ACC112 (cell line): ENCODE measurements around the gene MAVS.

Experiments
- H2AFZ ChIP-seq: fragments of 200-600 bp; sonication (generic); one replicate; pipeline ENCODE4 v1.6.0; 2017; ENCODE audit warnings: antibody characterized with exemption, low read length; ENCODE audit not compliant: unreplicated experiment
- H3K27ac ChIP-seq: fragments of 200-600 bp; sonication (generic); 2 replicates; pipeline ENCODE4 v1.5.1; 2014; ENCODE audit warnings: low read depth, mild to moderate bottlenecking, antibody characterized with exemption, low read length, moderate library complexity
- H3K27me3 ChIP-seq: fragments of 200-600 bp; sonication (generic); 2 replicates; pipeline ENCODE4 v1.6.1; 2014; ENCODE audit warnings: mild to moderate bottlenecking, antibody characterized with exemption, low read length, moderate library complexity, mixed read lengths; ENCODE audit not compliant: insufficient read depth
- H3K36me3 ChIP-seq: fragments of 200-600 bp; sonication (generic); 2 replicates; pipeline ENCODE4 v1.6.1; 2016; ENCODE audit warnings: mild to moderate bottlenecking, antibody characterized with exemption, low read length, moderate library complexity, mixed read lengths; ENCODE audit not compliant: insufficient read depth
- H3K4me1 ChIP-seq: fragments of 200-600 bp; sonication (generic); one replicate; pipeline ENCODE4 v1.6.1; 2016; ENCODE audit warnings: low read length, mixed read lengths; ENCODE audit not compliant: insufficient read depth, unreplicated experiment, control insufficient read depth
- H3K4me3 ChIP-seq: fragments of 200-600 bp; sonication (generic); 2 replicates; pipeline ENCODE4 v1.5.1; 2014; ENCODE audit warnings: mild to moderate bottlenecking, low read depth, low read length
- H3K79me2 ChIP-seq: fragments of 200-600 bp; sonication (generic); one replicate; pipeline ENCODE4 v1.6.0; 2016; ENCODE audit warnings: low read length; ENCODE audit not compliant: control insufficient read depth, unreplicated experiment, insufficient read depth

Gene MAVS

DNA sequence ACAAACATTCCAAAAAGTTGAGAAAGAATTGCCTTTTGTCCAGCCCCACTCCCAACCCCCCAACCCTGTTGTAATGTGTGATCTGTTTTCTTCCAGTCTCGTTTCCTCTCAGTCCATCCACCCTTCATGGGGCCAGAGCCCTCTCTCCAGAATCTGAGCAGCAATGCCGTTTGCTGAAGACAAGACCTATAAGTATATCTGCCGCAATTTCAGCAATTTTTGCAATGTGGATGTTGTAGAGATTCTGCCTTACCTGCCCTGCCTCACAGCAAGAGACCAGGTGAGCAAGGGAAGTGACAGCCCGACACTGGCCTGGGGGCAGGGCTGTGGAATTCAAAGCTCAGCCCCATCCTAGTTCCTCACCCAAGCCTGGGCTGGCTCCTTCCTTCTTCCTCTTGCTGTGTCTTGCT lies 7.8 kb downstream of the MAVS start:
- Histone ChIP-seq H3K36me3 (0 out of 2 replicates have a peak, but pooled peaks cover 3% of the 10 kb centered on the region), H3K4me3 (no peak overlapping the region), H3K4me1 (no peaks in the 10 kb centered on the region), H3K27ac (no peak overlapping the region), H2AFZ (no peak overlapping the region), H3K79me2 (peaks cover 10% of the 10 kb centered on the region), H3K27me3 (no peaks in the 10 kb centered on the region)

- Histone ChIP-seq H3K79me2 (peaks cover 3% of the 10 kb centered on the region), H3K4me3 (no peak overlapping the region), H2AFZ (no peak overlapping the region), H3K27ac (no peak overlapping the region), H3K36me3 (peaks cover 10% of the 10 kb centered on the region; the same call in 1 of the 2 replicates), H3K27me3 (no peaks in the 10 kb centered on the region), H3K4me1 (no peaks in the 10 kb centered on the region)
These were observed 10.8 kb downstream of the MAVS start for GRCh38 chr20:3857405-3857804.

DNA sequence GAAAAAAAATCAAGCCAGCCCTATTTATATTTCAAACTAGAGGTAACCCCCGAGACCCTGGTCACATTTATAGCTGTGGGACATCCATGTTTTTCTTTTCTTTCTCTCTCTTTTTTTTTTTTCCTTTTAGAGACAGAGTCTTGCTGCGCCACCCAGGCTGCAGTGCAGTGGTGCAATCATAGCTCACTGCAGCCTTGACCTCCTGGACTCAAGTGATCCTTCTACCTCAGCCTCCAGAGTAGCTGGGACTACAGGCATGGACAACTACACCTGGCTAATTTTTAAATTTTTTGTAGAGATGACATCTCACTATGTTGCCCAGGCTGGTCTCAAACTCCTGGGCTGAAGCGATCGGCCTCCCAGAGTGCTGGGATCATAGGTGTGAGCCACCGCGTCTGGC lies 12.1 kb downstream of the MAVS start:
- H3K27me3 ChIP-seq: no peaks in the 10 kb centered on the region
- no peak overlapping the region for H3K4me3 ChIP-seq
- H3K79me2 ChIP-seq: peaks cover 3% of the 10 kb centered on the region
- H3K36me3 ChIP-seq: peaks cover 20% of the 10 kb centered on the region; the same call in 1 of the 2 replicates
- no peak overlapping the region for H3K27ac ChIP-seq
- no peaks in the 10 kb centered on the region for H3K4me1 ChIP-seq
- no peak overlapping the region for H2AFZ ChIP-seq

DNA sequence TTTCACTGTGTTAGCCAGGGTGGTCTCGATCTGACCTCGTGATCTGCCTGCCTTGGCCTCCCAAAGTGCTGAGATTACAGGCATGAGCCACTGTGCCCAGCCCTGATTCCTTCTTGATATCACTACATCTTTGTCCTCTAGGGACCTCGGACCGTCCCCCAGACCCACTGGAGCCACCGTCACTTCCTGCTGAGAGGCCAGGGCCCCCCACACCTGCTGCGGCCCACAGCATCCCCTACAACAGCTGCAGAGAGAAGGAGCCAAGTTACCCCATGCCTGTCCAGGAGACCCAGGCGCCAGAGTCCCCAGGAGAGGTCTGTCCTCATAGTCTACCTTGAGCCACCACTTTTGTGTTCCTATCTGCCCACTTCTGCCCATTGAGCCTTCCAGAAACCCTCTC lies 14.6 kb downstream of the MAVS start:
- Histone ChIP-seq H3K4me1 (no peaks in the 10 kb centered on the region), H3K27me3 (no peaks in the 10 kb centered on the region), H3K36me3 (peaks cover 29% of the 10 kb centered on the region; the same call in 1 of the 2 replicates), H3K27ac (no peak overlapping the region), H2AFZ (no peak overlapping the region), H3K4me3 (no peak overlapping the region), H3K79me2 (peaks cover 3% of the 10 kb centered on the region)

- H3K79me2 ChIP-seq: peaks cover 3% of the 10 kb centered on the region
- H3K4me3 ChIP-seq: no peak overlapping the region
- H3K27me3 ChIP-seq: no peaks in the 10 kb centered on the region
- H3K27ac ChIP-seq: no peak overlapping the region
- H3K36me3 ChIP-seq: peaks cover 26% of the 10 kb centered on the region; the same call in 1 of the 2 replicates
- no peaks in the 10 kb centered on the region for H3K4me1 ChIP-seq
- H2AFZ ChIP-seq: no peak overlapping the region
These were observed 15.7 kb downstream of the MAVS start for GRCh38 chr20:3862333-3862732.

GRCh38 chr20:3863317-3863716 lies 16.7 kb downstream of the MAVS start:
- Histone ChIP-seq H3K36me3 (peaks cover 26% of the 10 kb centered on the region; the same call in 1 of the 2 replicates), H3K4me1 (no peaks in the 10 kb centered on the region), H3K27me3 (no peaks in the 10 kb centered on the region), H3K27ac (no peak overlapping the region), H3K4me3 (no peak overlapping the region), H2AFZ (no peak overlapping the region), H3K79me2 (no peaks in the 10 kb centered on the region)

GRCh38 chr20:3864518-3864917 lies 17.9 kb downstream of the MAVS start:
- H3K27ac ChIP-seq: no peak overlapping the region
- H2AFZ ChIP-seq: no peak overlapping the region
- no peaks in the 10 kb centered on the region for H3K79me2 ChIP-seq
- no peaks in the 10 kb centered on the region for H3K27me3 ChIP-seq
- H3K36me3 ChIP-seq: peaks cover 26% of the 10 kb centered on the region; the same call in 1 of the 2 replicates
- no peak overlapping the region for H3K4me3 ChIP-seq
- H3K4me1 ChIP-seq: no peaks in the 10 kb centered on the region

DNA sequence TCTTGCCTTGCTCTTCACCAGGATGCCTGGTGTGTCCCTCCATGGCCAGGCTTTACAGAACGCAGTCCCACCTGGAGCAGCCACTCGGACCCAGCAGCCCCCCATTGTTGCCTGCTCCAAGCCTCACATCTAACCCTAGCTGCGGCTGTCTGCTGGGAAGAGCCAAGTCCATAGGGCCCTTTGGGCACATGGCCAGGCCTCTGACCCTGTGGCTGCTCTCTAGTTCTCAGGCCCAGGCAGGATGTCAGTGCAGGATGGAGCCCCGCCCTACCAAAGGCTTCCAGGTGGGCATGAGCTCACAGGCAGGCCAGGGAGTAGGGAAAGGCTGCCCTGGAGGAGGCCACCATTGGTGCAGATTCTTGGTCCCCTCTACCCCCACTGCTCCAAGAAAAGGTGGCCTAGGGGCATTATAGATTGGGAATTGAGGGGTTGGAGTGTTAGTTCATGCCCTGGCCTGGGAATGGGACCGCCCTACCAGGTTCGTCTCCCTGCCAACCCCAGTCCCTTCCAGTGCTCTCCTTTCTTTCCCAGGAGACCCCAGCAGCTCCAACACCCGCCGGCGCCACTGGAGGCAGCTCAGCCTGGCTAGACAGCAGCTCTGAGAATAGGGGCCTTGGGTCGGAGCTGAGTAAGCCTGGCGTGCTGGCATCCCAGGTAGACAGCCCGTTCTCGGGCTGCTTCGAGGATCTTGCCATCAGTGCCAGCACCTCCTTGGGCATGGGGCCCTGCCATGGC lies 18.7 kb downstream of the MAVS start:
- H3K4me3 ChIP-seq: no peak overlapping the region
- peaks cover 23% of the 10 kb centered on the region; the same call in 1 of the 2 replicates for H3K36me3 ChIP-seq
- H3K27me3 ChIP-seq: no peaks in the 10 kb centered on the region
- H2AFZ ChIP-seq: no peak overlapping the region
- no peaks in the 10 kb centered on the region for H3K4me1 ChIP-seq
- H3K27ac ChIP-seq: no peak overlapping the region
- H3K79me2 ChIP-seq: no peaks in the 10 kb centered on the region

- Histone ChIP-seq H3K4me3 (no peak overlapping the region), H3K79me2 (no peaks in the 10 kb centered on the region), H3K36me3 (peaks cover 23% of the 10 kb centered on the region; the same call in 1 of the 2 replicates), H2AFZ (no peak overlapping the region), H3K4me1 (no peaks in the 10 kb centered on the region), H3K27me3 (no peaks in the 10 kb centered on the region), H3K27ac (no peak overlapping the region)
These were observed 19.3 kb downstream of the MAVS start for GRCh38 chr20:3865887-3866407.

- Histone ChIP-seq H2AFZ (no peak overlapping the region), H3K4me3 (no peak overlapping the region), H3K27me3 (no peaks in the 10 kb centered on the region), H3K27ac (no peak overlapping the region), H3K79me2 (no peaks in the 10 kb centered on the region), H3K36me3 (peaks cover 23% of the 10 kb centered on the region; the same call in 1 of the 2 replicates), H3K4me1 (no peaks in the 10 kb centered on the region)
These were observed 19.8 kb downstream of the MAVS start for GRCh38 chr20:3866464-3866863.

DNA sequence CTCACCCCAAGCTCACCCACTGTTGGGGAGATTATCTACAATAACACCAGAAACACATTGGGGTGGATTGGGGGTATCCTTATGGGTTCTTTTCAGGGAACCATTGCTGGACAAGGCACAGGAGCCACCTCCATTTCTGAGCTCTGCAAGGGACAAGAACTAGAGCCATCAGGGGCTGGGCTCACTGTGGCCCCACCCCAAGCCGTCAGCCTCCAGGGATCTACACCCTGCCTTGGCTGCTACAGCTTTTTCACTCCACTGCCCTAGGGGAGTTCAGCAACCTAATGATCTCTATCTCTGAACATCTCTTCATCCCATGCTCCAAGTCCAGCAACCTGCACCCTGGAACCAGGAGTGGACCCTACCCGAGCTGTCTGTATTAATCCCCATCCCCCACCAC lies 21.2 kb downstream of the MAVS start:
- Histone ChIP-seq H3K27me3 (no peaks in the 10 kb centered on the region), H3K4me1 (no peaks in the 10 kb centered on the region), H2AFZ (no peak overlapping the region), H3K36me3 (peaks cover 20% of the 10 kb centered on the region; the same call in 1 of the 2 replicates), H3K79me2 (no peaks in the 10 kb centered on the region), H3K4me3 (no peak overlapping the region), H3K27ac (no peak overlapping the region)
